Mesothelial cell of epicardium (in vitro differentiated cells): ENCODE results near the gene ELF4. TPM values are rescaled to one million over a fixed set of nuclear protein-coding genes. Genes with fewer than 3 reads are reported as not detected.
A peak's percentile ranks its signal among the peaks of the same experiment; 100 is the strongest.

Experiments
- DNase-seq, 2 experiments: peaks; one replicate each; pipeline ENCODE4 v3.0.0; 2021; ENCODE audit warnings: low spot score in 2 of 2; ENCODE audit not compliant: unreplicated experiment in 2 of 2
- H3K27ac Mint-ChIP-seq: 2 replicates; pipeline ENCODE4 v1.8.0; 2021; ENCODE audit warnings: mixed read lengths
- H3K27me3 Mint-ChIP-seq: 2 replicates; pipeline ENCODE4 v1.8.0; 2021; ENCODE audit warnings: low read depth, mixed read lengths
- H3K36me3 Mint-ChIP-seq: 2 replicates; pipeline ENCODE4 v1.8.0; 2021; ENCODE audit warnings: mixed read lengths
- H3K4me1 Mint-ChIP-seq: 2 replicates; pipeline ENCODE4 v1.8.0; 2021; ENCODE audit warnings: mixed read lengths
- H3K4me3 Mint-ChIP-seq: 2 replicates; pipeline ENCODE4 v1.8.0; 2021; ENCODE audit warnings: mild to moderate bottlenecking, moderate library complexity, mixed read lengths
- H3K9me3 Mint-ChIP-seq: 2 replicates; pipeline ENCODE4 v1.8.0; 2021; ENCODE audit warnings: mixed read lengths
- total RNA-seq: library from RNA; stranded (reverse); gene quantifications from 3 replicates; pipeline ENCODE4 v1.2.1, GENCODE V29; 2021
- TF ChIP-seq, protein P1 (sequence below): fragments of 200-600 bp; sonication (generic); IDR thresholded peaks from one replicate; pipeline ENCODE4 v1.5.0; 2021; ENCODE audit warnings: antibody characterized with exemption; ENCODE audit not compliant: unreplicated experiment

The ELF4 gene
- total RNA-seq, 1 donor from 2014 or later: 22.9 TPM

GRCh38 chrX:130072345-130072740, 38.0 kb downstream of the ELF4 start:
- H3K9me3 Mint-ChIP-seq: peaks cover 7% of the 10 kb centered on the region
- no peak overlapping the region for H3K27ac Mint-ChIP-seq

DNA sequence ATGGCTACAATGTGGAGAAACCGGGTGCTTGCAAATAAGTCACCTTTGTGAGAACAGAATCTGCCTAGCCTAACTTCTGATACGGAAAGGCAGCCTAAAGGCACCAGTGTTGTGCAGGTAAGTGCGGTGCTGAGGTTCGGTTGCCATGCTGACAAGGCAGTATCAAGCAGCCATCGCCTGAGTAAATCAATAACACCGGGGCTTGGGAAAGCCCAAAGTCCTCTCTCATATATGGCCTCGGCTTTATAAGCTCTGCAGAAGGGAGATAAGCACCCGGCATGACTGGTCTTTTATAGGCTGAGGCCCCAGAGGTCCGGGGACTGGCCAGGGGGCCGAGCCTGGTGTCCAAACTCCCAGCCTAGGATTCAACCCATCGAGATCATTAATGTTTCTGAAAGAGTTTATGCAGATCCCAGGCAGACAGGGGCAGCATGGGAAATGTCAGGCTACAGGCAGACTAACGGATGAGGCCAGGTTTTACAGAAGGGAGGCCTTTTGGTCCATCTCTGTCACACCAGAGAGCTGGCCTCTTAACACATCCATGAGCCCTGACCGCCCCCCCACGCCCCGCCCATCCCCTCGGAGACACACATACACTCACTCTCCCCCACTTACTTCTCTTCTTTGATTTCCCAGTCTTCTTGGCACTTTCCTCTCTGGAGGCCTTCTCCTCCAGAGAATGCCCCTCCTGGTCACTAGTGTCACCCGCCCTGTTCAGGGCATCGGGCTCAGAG, 38.5 kb downstream of the ELF4 start:
- no peaks in the 10 kb centered on the region for H3K4me1 Mint-ChIP-seq
- no peak for DNase-seq
- H3K4me3 Mint-ChIP-seq: no peak overlapping the region
- no peak overlapping the region for H3K27ac Mint-ChIP-seq
- H3K27me3 Mint-ChIP-seq: no peaks in the 10 kb centered on the region
- TF ChIP-seq, protein P1, sequence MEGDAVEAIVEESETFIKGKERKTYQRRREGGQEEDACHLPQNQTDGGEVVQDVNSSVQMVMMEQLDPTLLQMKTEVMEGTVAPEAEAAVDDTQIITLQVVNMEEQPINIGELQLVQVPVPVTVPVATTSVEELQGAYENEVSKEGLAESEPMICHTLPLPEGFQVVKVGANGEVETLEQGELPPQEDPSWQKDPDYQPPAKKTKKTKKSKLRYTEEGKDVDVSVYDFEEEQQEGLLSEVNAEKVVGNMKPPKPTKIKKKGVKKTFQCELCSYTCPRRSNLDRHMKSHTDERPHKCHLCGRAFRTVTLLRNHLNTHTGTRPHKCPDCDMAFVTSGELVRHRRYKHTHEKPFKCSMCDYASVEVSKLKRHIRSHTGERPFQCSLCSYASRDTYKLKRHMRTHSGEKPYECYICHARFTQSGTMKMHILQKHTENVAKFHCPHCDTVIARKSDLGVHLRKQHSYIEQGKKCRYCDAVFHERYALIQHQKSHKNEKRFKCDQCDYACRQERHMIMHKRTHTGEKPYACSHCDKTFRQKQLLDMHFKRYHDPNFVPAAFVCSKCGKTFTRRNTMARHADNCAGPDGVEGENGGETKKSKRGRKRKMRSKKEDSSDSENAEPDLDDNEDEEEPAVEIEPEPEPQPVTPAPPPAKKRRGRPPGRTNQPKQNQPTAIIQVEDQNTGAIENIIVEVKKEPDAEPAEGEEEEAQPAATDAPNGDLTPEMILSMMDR: no peak
- peaks cover 9% of the 10 kb centered on the region for H3K9me3 Mint-ChIP-seq
- peaks cover 30% of the 10 kb centered on the region for H3K36me3 Mint-ChIP-seq

More at GRCh38 chrX:130072345-130072740, 38.0 kb downstream of the ELF4 start:
- peaks cover 28% of the 10 kb centered on the region for H3K36me3 Mint-ChIP-seq
- DNase-seq: no peak
- no peaks in the 10 kb centered on the region for H3K4me1 Mint-ChIP-seq
- no peak overlapping the region for H3K4me3 Mint-ChIP-seq
- TF ChIP-seq, protein P1: no peak
- no peaks in the 10 kb centered on the region for H3K27me3 Mint-ChIP-seq

DNA sequence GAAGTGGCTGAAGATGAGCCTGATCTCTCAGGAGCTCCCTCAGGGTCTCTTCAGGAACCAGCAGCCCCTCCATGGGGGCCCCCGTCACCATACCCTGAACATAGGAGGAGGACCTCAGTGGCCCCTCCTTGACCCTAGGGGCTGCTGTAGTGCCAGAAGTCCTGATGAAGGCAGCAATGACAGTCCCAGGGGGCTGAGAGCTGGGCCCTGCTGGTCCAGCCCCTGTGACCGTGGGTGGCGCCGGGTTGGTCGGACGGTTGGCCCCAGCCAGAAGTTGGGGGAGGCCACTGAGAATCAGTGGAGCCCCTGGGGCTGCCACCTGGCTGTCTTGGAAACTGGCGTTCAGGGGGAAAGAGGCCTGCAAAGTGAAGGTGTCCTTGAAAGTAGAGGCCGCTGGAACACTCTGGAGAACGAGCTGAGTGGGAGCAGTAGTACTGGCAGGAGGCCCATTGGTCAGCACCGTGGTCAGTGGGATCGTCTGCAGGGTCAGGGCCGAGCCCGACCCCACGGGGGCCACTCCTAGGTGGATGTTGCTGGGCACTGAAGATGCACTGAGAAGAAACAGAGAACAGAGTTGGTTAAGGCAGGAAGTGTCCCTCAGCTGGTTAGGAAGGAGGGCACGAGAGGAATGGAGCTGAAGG, 43.2 kb downstream of the ELF4 start:
- DNase-seq: no peak
- TF ChIP-seq, protein P1: no peak
- no peak overlapping the region for H3K27ac Mint-ChIP-seq
- no peak overlapping the region for H3K4me3 Mint-ChIP-seq
- peaks cover 16% of the 10 kb centered on the region for H3K9me3 Mint-ChIP-seq
- no peaks in the 10 kb centered on the region for H3K4me1 Mint-ChIP-seq
- H3K27me3 Mint-ChIP-seq: no peaks in the 10 kb centered on the region
- peaks cover 24% of the 10 kb centered on the region for H3K36me3 Mint-ChIP-seq

DNA sequence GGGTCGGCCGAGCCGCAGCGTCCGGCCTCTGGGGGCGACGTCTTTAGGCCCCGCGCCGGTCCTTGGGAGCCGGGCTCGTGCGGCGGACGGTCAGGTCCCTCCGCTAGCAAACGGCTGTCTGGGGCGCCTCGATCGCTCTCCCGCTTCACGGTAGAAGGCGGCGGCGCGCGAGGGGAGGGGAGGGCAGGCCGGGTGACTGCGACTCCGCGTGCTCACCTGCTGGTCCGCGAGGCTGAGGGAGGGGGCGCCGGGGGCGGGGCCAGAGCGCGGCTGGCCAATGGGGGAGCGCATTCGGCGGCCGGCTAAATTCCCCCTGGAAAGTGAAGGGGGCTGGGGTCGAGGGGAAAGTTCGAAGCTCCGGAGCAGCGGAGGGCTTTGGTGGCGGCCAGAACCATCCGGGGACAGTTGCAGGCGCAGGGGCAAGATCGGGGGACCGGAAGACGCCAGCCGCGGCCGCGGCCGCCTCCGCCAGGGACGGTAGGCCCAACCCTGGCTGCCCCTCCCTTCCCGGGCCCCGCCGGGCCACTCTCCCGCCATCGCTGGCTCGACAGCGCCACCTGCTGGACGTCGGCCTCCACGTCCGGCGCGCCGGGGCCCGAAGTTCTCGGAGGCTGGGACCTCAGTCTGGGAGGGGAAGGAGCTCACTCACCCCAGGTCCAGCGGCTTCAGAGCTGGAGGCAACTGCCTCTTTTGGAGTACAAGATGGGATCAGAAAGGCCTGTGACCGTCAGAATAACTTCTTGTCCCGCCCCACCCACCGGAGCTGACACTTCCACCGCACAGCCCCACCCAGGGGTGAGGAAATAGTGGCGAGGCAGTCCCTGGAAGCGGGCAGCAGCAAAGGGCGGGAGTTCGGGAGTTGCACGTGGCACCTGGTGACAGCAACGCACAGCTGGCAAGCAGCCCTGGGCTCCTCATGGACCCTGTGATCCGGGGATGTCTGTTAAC, 49.9 kb downstream of the ELF4 start:
- peak; percentile 73 to 93 for DNase-seq
- H3K36me3 Mint-ChIP-seq: peaks cover 8% of the 10 kb centered on the region
- peak overlapping the region; percentile 66 for H3K4me3 Mint-ChIP-seq
- H3K9me3 Mint-ChIP-seq: peaks cover 10% of the 10 kb centered on the region
- H3K4me1 Mint-ChIP-seq: peaks cover under 1% of the 10 kb centered on the region
- no peak overlapping the region for H3K27ac Mint-ChIP-seq
- no peaks in the 10 kb centered on the region for H3K27me3 Mint-ChIP-seq
- TF ChIP-seq, protein P1: peak; percentile 97

GRCh38 chrX:130058652-130059051, 51.6 kb downstream of the ELF4 start:
- Mint-ChIP-seq H3K27ac (no peak overlapping the region), H3K9me3 (peaks cover 11% of the 10 kb centered on the region), H3K4me3 (no peak overlapping the region), H3K36me3 (peaks cover 8% of the 10 kb centered on the region), H3K4me1 (peaks cover 12% of the 10 kb centered on the region), H3K27me3 (no peaks in the 10 kb centered on the region)
- no peak for DNase-seq
- TF ChIP-seq, protein P1: no peak
